ENCODE data around the gene TEN1.
"Not testable (repeated sequence)": the region's sequence is repeated elsewhere in the genome, so short reads cannot be mapped to it uniquely, and the experiment has no call there.

Gene TEN1

GRCh38 chr17:75959051-75959838 is 19.8 kb upstream of the TEN1 start:
- TF ChIP-seq, protein P1, sequence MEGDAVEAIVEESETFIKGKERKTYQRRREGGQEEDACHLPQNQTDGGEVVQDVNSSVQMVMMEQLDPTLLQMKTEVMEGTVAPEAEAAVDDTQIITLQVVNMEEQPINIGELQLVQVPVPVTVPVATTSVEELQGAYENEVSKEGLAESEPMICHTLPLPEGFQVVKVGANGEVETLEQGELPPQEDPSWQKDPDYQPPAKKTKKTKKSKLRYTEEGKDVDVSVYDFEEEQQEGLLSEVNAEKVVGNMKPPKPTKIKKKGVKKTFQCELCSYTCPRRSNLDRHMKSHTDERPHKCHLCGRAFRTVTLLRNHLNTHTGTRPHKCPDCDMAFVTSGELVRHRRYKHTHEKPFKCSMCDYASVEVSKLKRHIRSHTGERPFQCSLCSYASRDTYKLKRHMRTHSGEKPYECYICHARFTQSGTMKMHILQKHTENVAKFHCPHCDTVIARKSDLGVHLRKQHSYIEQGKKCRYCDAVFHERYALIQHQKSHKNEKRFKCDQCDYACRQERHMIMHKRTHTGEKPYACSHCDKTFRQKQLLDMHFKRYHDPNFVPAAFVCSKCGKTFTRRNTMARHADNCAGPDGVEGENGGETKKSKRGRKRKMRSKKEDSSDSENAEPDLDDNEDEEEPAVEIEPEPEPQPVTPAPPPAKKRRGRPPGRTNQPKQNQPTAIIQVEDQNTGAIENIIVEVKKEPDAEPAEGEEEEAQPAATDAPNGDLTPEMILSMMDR (IDR thresholded peaks at IDR 0.05; ENCODE audit: control insufficient read depth, extremely low read depth, insufficient read depth): no peak
- peak overlapping the region; percentile 16; the same call in 1 of the 2 replicates for H3K4me3 ChIP-seq (ENCODE audit: low read depth, low read length)
- DNase-seq (ENCODE audit: low read depth): no peak

GRCh38 chr17:75959839-75960511 is 19.1 kb upstream of the TEN1 start:
- DNase-seq (ENCODE audit: low read depth): no peak
- H3K4me3 ChIP-seq (ENCODE audit: low read depth, low read length): peak overlapping the region; percentile 16; the same call in 1 of the 2 replicates
- TF ChIP-seq, protein P1 (IDR thresholded peaks at IDR 0.05; ENCODE audit: control insufficient read depth, extremely low read depth, insufficient read depth): no peak

- no peak overlapping the region for H3K4me3 ChIP-seq (ENCODE audit: low read depth, low read length)
- TF ChIP-seq, protein P1 (IDR thresholded peaks at IDR 0.05; ENCODE audit: control insufficient read depth, extremely low read depth, insufficient read depth): no peak
These were observed 13.6 kb upstream of the TEN1 start for GRCh38 chr17:75965468-75965867.

GRCh38 chr17:75969044-75969443 is 10.0 kb upstream of the TEN1 start:
- DNase-seq (ENCODE audit: low read depth); H3K4me3 ChIP-seq (ENCODE audit: low read depth, low read length): not testable (repeated sequence)

More at GRCh38 chr17:75965468-75965867, 13.6 kb upstream of the TEN1 start:
- no peak for DNase-seq (ENCODE audit: low read depth)

- H3K4me3 ChIP-seq (ENCODE audit: low read depth, low read length): no peak overlapping the region
- TF ChIP-seq, protein P1 (IDR thresholded peaks at IDR 0.05; ENCODE audit: control insufficient read depth, extremely low read depth, insufficient read depth): no peak
- no peak for DNase-seq (ENCODE audit: low read depth)
These were observed 9.0 kb upstream of the TEN1 start for GRCh38 chr17:75970011-75970523.

GRCh38 chr17:75970626-75971025 is 8.4 kb upstream of the TEN1 start:
- DNase-seq (ENCODE audit: low read depth): no peak
- H3K4me3 ChIP-seq (ENCODE audit: low read depth, low read length): no peak overlapping the region
- TF ChIP-seq, protein P1 (IDR thresholded peaks at IDR 0.05; ENCODE audit: control insufficient read depth, extremely low read depth, insufficient read depth): no peak

DNA sequence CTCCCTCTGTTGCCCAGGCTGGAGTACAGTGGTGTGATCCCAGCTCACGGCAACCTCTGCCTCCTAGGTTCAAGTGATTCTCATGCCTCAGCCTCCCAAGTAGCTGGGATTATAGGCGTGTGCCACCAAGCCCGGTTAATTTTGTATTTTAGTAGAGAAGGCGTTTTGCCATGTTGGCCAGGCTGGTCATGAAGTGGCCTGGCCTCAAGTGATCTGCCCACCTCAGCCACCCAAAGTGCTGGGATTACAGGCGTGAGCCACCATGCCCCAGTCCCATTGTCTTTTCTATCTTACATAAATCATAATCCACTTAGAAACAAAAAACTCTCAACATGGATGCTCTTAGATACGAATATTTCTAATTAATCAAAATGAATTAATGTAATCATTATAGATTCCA is 3.9 kb upstream of the TEN1 start:
- not testable (repeated sequence) for H3K4me3 ChIP-seq (ENCODE audit: low read depth, low read length); DNase-seq (ENCODE audit: low read depth)

All from LNCaP clone FGC (cell line).